ENCODE data around the gene TOMM20. TPM values are rescaled to one million over a fixed set of nuclear protein-coding genes. Genes with fewer than 3 reads are reported as not detected.

TOMM20 gene
- total RNA-seq, result 10 to 100 TPM; 73.6 to 91.7 (median 83.0) TPM

GRCh38 chr1:235128456-235129328 lies at the start of gene TOMM20:
Gene TOMM20 (minus strand): TSS chr1:235128837. CDS start chr1:235128715, 122 bp downstream.
- DNase-seq (ENCODE audit: low spot score) (peak; percentile 74), ATAC-seq (ENCODE audit: low FRiP score) (peak; percentile 100)
- TF ChIP-seq CTCF (IDR thresholded peaks at IDR 0.05), result no peak

GRCh38 chr1:235176486-235176885 lies 47.8 kb upstream of the TOMM20 start:
- DNase-seq (ENCODE audit: low spot score), result no peak
- no peak for TF ChIP-seq CTCF (IDR thresholded peaks at IDR 0.05)
- ATAC-seq (ENCODE audit: low FRiP score), result no peak

- DNase-seq (ENCODE audit: low spot score), result no peak
- ATAC-seq (ENCODE audit: low FRiP score), result no peak
- TF ChIP-seq CTCF (IDR thresholded peaks at IDR 0.05), result no peak
Measured at GRCh38 chr1:235169986-235170385, 41.3 kb upstream of the TOMM20 start.

GRCh38 chr1:235168375-235168774 lies 39.7 kb upstream of the TOMM20 start:
- ATAC-seq (ENCODE audit: low FRiP score), result no peak
- DNase-seq (ENCODE audit: low spot score), result no peak
- TF ChIP-seq CTCF (IDR thresholded peaks at IDR 0.05), result no peak

GRCh38 chr1:235161685-235162327 lies 33.2 kb upstream of the TOMM20 start:
- no peak for TF ChIP-seq CTCF (IDR thresholded peaks at IDR 0.05)
- ATAC-seq (ENCODE audit: low FRiP score) (no peak), DNase-seq (ENCODE audit: low spot score) (no peak)

GRCh38 chr1:235160957-235161684 lies 32.5 kb upstream of the TOMM20 start, which contains the start of gene RBM34:
Gene RBM34 (minus strand): TSS chr1:235161250. CDS start chr1:235161226, 24 bp downstream.
- ATAC-seq (ENCODE audit: low FRiP score), result peak; percentile 96
- DNase-seq (ENCODE audit: low spot score), result peak; percentile 75
- TF ChIP-seq CTCF (IDR thresholded peaks at IDR 0.05), result no peak
